CD4-positive, alpha-beta T cell treated with Interferon alpha-2 for 1 hour (primary cell): Measurements from ENCODE around the gene CYP4F12.
"Not testable (repeated sequence)": the region's sequence is repeated elsewhere in the genome, so short reads cannot be mapped to it uniquely, and the experiment has no call there.

ENCODE experiments used
- DNase-seq, 2 donors: peaks; one replicate each; pipeline ENCODE4 v3.0.0-alpha.2; 2020 to 2022

CYP4F12 gene

GRCh38 chr19:15651791-15652190, 21.1 kb upstream of the CYP4F12 start:
- no peak for DNase-seq

- DNase-seq = no peak
Measured at GRCh38 chr19:15652559-15653278, 20.2 kb upstream of the CYP4F12 start.

GRCh38 chr19:15656467-15656866, 16.4 kb upstream of the CYP4F12 start:
- DNase-seq = no peak

GRCh38 chr19:15663247-15663646, 9.6 kb upstream of the CYP4F12 start:
- no peak for DNase-seq

- DNase-seq = no peak
Measured at GRCh38 chr19:15666186-15666585, 6.7 kb upstream of the CYP4F12 start.

- DNase-seq = peak in 1 of 2 donors; percentile 11
Measured at GRCh38 chr19:15666883-15667282, 6.0 kb upstream of the CYP4F12 start.

GRCh38 chr19:15669440-15669839, 3.4 kb upstream of the CYP4F12 start:
- no peak for DNase-seq

- DNase-seq = no peak
Measured at GRCh38 chr19:15669891-15670290, 3.0 kb upstream of the CYP4F12 start.

- DNase-seq = no peak
Measured at GRCh38 chr19:15671237-15671821, 1.6 kb upstream of the CYP4F12 start.

GRCh38 chr19:15671891-15672579, 852 bp upstream of the CYP4F12 start:
- no peak for DNase-seq

GRCh38 chr19:15673176-15673654, 328 bp downstream of the CYP4F12 start:
- DNase-seq = no peak

- no peak for DNase-seq
Measured at GRCh38 chr19:15675560-15675959, 2.7 kb downstream of the CYP4F12 start.

GRCh38 chr19:15679089-15679488, 6.2 kb downstream of the CYP4F12 start:
- DNase-seq = no peak

- not testable (repeated sequence) for DNase-seq
Measured at GRCh38 chr19:15679865-15680264, 7.0 kb downstream of the CYP4F12 start.

GRCh38 chr19:15680478-15681322, 7.8 kb downstream of the CYP4F12 start:
- DNase-seq = no peak

- no peak for DNase-seq
Measured at GRCh38 chr19:15683411-15683810, 10.5 kb downstream of the CYP4F12 start.

GRCh38 chr19:15684828-15685227, 11.9 kb downstream of the CYP4F12 start:
- no peak for DNase-seq

- no peak for DNase-seq
Measured at GRCh38 chr19:15696654-15697194, 23.8 kb downstream of the CYP4F12 start.

- DNase-seq = no peak
Measured at GRCh38 chr19:15701757-15702533, 29.1 kb downstream of the CYP4F12 start.

GRCh38 chr19:15702534-15702930, 29.6 kb downstream of the CYP4F12 start:
- DNase-seq = peak; percentile 20 to 25

GRCh38 chr19:15714638-15715037, 41.8 kb downstream of the CYP4F12 start:
- no peak for DNase-seq

GRCh38 chr19:15715642-15716041, 42.8 kb downstream of the CYP4F12 start:
- DNase-seq = no peak
